ENCODE measurements around the gene DEPDC7. TPM values are rescaled to one million over a fixed set of nuclear protein-coding genes. Genes with fewer than 3 reads are reported as not detected.

The DEPDC7 gene
- total RNA-seq, 1 donor from 2014 or later: 1.7 TPM

- no peaks in the 10 kb centered on the region for H3K36me3 Mint-ChIP-seq (ENCODE audit: insufficient read depth)
- H3K27ac Mint-ChIP-seq: no peak overlapping the region
- TF ChIP-seq CTCF (IDR thresholded peaks at IDR 0.05; ENCODE audit: unreplicated experiment): no peak
- H3K27me3 Mint-ChIP-seq: no peaks in the 10 kb centered on the region
- H3K4me3 Mint-ChIP-seq (ENCODE audit: low read depth): no peak overlapping the region
- no peak for DNase-seq (ENCODE audit: low spot score, unreplicated experiment)
- H3K4me1 Mint-ChIP-seq (ENCODE audit: low read depth): peaks cover 15% of the 10 kb centered on the region
- no peaks in the 10 kb centered on the region for H3K9me3 Mint-ChIP-seq (ENCODE audit: low read depth)
Measured at GRCh38 chr11:33006010-33006409, 9.7 kb upstream of the DEPDC7 start.

GRCh38 chr11:33013755-33014154 lies 1.9 kb upstream of the DEPDC7 start:
- Mint-ChIP-seq H3K9me3 (ENCODE audit: low read depth) (no peaks in the 10 kb centered on the region), H3K4me1 (ENCODE audit: low read depth) (peaks cover 8% of the 10 kb centered on the region), H3K27me3 (peaks cover 35% of the 10 kb centered on the region), H3K36me3 (ENCODE audit: insufficient read depth) (no peaks in the 10 kb centered on the region), H3K27ac (no peak overlapping the region), H3K4me3 (ENCODE audit: low read depth) (no peak overlapping the region)
- DNase-seq (ENCODE audit: low spot score, unreplicated experiment): no peak
- TF ChIP-seq CTCF (IDR thresholded peaks at IDR 0.05; ENCODE audit: unreplicated experiment): no peak

- H3K9me3 Mint-ChIP-seq (ENCODE audit: low read depth): no peaks in the 10 kb centered on the region
- peak overlapping the region; percentile 71 for H3K4me3 Mint-ChIP-seq (ENCODE audit: low read depth)
- no peak for DNase-seq (ENCODE audit: low spot score, unreplicated experiment)
- no peaks in the 10 kb centered on the region for H3K36me3 Mint-ChIP-seq (ENCODE audit: insufficient read depth)
- no peak for TF ChIP-seq CTCF (IDR thresholded peaks at IDR 0.05; ENCODE audit: unreplicated experiment)
- H3K27ac Mint-ChIP-seq: peak overlapping the region; percentile 73
- peaks cover 37% of the 10 kb centered on the region for H3K27me3 Mint-ChIP-seq
- peaks cover 8% of the 10 kb centered on the region for H3K4me1 Mint-ChIP-seq (ENCODE audit: low read depth)
Measured at GRCh38 chr11:33016654-33017053, 976 bp downstream of the DEPDC7 start.

GRCh38 chr11:33017478-33017877 lies 1.8 kb downstream of the DEPDC7 start:
- Mint-ChIP-seq H3K4me3 (ENCODE audit: low read depth) (peak overlapping the region; percentile 10), H3K4me1 (ENCODE audit: low read depth) (peaks cover 8% of the 10 kb centered on the region), H3K9me3 (ENCODE audit: low read depth) (no peaks in the 10 kb centered on the region), H3K36me3 (ENCODE audit: insufficient read depth) (no peaks in the 10 kb centered on the region), H3K27ac (no peak overlapping the region), H3K27me3 (peaks cover 37% of the 10 kb centered on the region)
- no peak for TF ChIP-seq CTCF (IDR thresholded peaks at IDR 0.05; ENCODE audit: unreplicated experiment)
- DNase-seq (ENCODE audit: low spot score, unreplicated experiment): no peak

- no peak for TF ChIP-seq CTCF (IDR thresholded peaks at IDR 0.05; ENCODE audit: unreplicated experiment)
- no peak overlapping the region for H3K27ac Mint-ChIP-seq
- no peaks in the 10 kb centered on the region for H3K9me3 Mint-ChIP-seq (ENCODE audit: low read depth)
- H3K4me3 Mint-ChIP-seq (ENCODE audit: low read depth): no peak overlapping the region
- H3K27me3 Mint-ChIP-seq: peaks cover 37% of the 10 kb centered on the region
- no peak for DNase-seq (ENCODE audit: low spot score, unreplicated experiment)
- peaks cover 8% of the 10 kb centered on the region for H3K4me1 Mint-ChIP-seq (ENCODE audit: low read depth)
- H3K36me3 Mint-ChIP-seq (ENCODE audit: insufficient read depth): no peaks in the 10 kb centered on the region
Measured at GRCh38 chr11:33017965-33018364, 2.3 kb downstream of the DEPDC7 start.

Measured in progenitor cell of endocrine pancreas (in vitro differentiated cells).